Measurements from ENCODE around the gene RRAS2. TPM values are rescaled to one million over a fixed set of nuclear protein-coding genes. Genes with fewer than 3 reads are reported as not detected.

The RRAS2 gene
- total RNA-seq, 3 donors from 2014 or later (not counting 1 experiment from before 2014, with no cell fraction given) = 62.1 to 86.7 (median 69.6) TPM

DNA sequence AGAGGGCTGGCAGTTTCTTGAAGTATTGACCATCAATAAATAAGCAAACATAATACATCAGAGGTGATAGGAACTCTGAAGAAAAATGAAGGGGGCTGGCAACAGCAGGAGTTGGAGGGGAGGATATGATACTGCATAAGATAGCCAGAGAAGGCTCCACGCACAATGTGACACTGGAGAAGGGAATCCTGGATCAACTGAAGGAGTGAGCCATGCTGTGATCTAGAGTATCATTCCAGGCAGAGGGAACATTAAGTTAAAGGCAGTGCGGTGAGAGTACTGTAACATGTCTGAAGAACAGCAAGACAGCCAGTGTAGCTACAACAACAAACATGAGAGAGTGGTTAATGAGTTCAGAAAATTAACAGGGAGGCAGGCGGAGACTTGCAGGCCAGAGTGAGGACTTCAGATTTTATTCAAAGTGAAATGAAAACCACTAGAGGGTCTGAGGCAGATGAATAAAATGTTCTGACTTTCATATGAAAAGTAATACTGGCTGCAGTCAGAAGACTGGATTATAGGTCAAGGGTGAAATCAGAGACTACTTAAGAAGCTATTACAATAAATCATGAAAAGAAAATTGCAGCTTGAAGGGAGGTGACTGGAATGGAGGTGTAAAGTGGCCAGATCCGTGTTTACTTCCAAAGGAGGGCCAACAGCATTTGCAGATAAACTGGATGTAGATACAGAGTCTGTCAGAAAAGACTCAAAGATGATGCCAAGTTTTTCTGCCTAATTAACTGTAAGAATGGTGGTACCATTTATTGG, 49.4 kb downstream of the RRAS2 start:
- Mint-ChIP-seq H3K4me1 (peaks cover 32 to 46% of the 10 kb centered on the region in 2 donors), H3K9me3 (no peaks in the 10 kb centered on the region), H3K36me3 (no peaks in the 10 kb centered on the region), H3K27ac (no peak overlapping the region), H3K27me3 (ENCODE audit: low read depth in 2 of 2) (no peaks in the 10 kb centered on the region), H3K4me3 (no peak overlapping the region)
- ATAC-seq (no peak), DNase-seq (no peak)
- Histone ChIP-seq H3K4me1 (ENCODE audit: control insufficient read depth, insufficient read depth, low read length) (peaks cover 28% of the 10 kb centered on the region), H3K36me3 (ENCODE audit: control insufficient read depth, insufficient read depth, low read length) (no peaks in the 10 kb centered on the region), H3K9me3 (ENCODE audit: control insufficient read depth, insufficient read depth, low read length) (no peaks in the 10 kb centered on the region), H3K27me3 (ENCODE audit: control insufficient read depth, insufficient read depth, low read length) (no peaks in the 10 kb centered on the region), H3K4me3 (ENCODE audit: low read length) (no peak overlapping the region), H3K27ac (ENCODE audit: low read length) (peak overlapping the region; percentile 1)
- WGBS (ENCODE audit: insufficient coverage) = 85% methylated on average over 4 of the region's 4 CpGs
- intact Hi-C loops (cut with micrococcal nuclease) = loop anchor here (2.0 kb wide), 1 partner anchor 15 kb away; no protein-coding TSS in a partner anchor
- TF ChIP-seq, protein P1, sequence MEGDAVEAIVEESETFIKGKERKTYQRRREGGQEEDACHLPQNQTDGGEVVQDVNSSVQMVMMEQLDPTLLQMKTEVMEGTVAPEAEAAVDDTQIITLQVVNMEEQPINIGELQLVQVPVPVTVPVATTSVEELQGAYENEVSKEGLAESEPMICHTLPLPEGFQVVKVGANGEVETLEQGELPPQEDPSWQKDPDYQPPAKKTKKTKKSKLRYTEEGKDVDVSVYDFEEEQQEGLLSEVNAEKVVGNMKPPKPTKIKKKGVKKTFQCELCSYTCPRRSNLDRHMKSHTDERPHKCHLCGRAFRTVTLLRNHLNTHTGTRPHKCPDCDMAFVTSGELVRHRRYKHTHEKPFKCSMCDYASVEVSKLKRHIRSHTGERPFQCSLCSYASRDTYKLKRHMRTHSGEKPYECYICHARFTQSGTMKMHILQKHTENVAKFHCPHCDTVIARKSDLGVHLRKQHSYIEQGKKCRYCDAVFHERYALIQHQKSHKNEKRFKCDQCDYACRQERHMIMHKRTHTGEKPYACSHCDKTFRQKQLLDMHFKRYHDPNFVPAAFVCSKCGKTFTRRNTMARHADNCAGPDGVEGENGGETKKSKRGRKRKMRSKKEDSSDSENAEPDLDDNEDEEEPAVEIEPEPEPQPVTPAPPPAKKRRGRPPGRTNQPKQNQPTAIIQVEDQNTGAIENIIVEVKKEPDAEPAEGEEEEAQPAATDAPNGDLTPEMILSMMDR (IDR thresholded peaks at IDR 0.05) = no peak

DNA sequence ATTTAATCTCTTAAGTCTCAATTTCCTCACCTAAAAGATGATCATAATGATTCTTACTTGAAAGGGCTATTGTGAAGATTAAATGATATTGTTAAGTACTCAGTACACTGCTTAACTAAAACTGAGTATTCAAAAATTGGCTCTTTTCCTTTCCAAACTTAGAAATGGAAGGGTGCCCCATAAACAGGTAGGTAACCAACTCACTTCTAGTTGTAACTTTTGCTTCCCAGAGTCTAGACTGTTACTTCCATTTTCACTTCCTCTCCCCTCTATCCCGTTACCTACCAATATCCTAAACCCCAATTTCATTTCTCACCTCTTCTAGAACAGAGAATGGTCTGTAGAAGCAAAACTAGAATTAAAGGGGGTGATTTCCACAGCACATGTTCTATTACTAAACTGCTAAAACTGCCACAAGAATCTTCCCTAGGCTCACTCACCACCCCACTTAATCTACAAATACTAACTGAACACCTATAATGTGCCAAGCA, 50.0 kb downstream of the RRAS2 start:
- Mint-ChIP-seq H3K4me3 (no peak overlapping the region), H3K9me3 (no peaks in the 10 kb centered on the region), H3K27me3 (ENCODE audit: low read depth in 2 of 2) (no peaks in the 10 kb centered on the region), H3K36me3 (no peaks in the 10 kb centered on the region), H3K27ac (no peak overlapping the region), H3K4me1 (peaks cover 27 to 49% of the 10 kb centered on the region in 2 donors)
- H3K4me1 ChIP-seq (ENCODE audit: control insufficient read depth, insufficient read depth, low read length) = peaks cover 28% of the 10 kb centered on the region
- no peak overlapping the region for H3K4me3 ChIP-seq (ENCODE audit: low read length)
- H3K27me3 ChIP-seq (ENCODE audit: control insufficient read depth, insufficient read depth, low read length) = no peaks in the 10 kb centered on the region
- DNase-seq (no peak), ATAC-seq (peak; percentile 25 to 43 (median 28))
- TF ChIP-seq, protein P1 (IDR thresholded peaks at IDR 0.05) = peak; percentile 14
- peak overlapping the region; percentile 1 for H3K27ac ChIP-seq (ENCODE audit: low read length)
- H3K36me3 ChIP-seq (ENCODE audit: control insufficient read depth, insufficient read depth, low read length) = no peaks in the 10 kb centered on the region
- 8% methylated on average over 1 of the region's 1 CpG for WGBS (ENCODE audit: insufficient coverage)
- no peaks in the 10 kb centered on the region for H3K9me3 ChIP-seq (ENCODE audit: control insufficient read depth, insufficient read depth, low read length)
- intact Hi-C loops (cut with micrococcal nuclease) = loop anchor here (2.0 kb wide), 1 partner anchor 16 kb away; no protein-coding TSS in a partner anchor

DNA sequence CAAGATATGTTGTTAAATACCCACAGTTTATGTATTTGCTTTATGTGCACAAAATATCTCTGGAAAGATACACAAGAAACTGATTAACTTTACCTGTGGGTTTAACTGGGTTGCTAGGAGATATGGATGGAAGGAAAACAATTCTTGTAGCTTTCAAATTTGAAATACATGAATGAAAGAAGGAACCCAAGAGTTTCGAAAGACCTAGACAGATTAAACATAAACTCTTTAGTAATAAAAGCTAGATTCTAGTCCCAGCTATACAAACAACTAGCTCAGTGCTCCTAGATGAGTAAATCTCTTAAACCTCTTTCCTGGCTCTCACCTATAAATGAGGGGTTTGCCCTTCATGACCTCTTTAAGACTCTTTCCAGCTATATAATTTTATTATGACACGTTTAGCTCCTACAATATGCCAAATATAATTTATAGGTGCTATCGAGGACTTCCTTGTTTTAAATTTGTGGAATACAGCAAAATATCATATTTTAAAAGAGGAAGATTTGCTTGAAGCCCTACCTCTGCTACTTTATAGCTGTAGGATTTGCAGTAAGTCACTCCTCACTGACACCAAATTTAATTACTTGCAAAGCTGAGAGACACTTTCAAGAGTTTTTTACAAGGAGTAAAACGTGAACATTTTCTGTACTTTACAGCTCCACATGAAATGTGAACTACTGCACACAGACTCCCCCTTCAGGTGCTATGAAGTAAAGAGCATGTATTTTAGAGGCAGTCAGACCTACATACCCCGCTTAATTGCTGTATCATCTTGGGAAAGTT, 50.7 kb downstream of the RRAS2 start:
- Mint-ChIP-seq H3K36me3 (no peaks in the 10 kb centered on the region), H3K27me3 (ENCODE audit: low read depth in 2 of 2) (no peaks in the 10 kb centered on the region), H3K4me1 (peaks cover 21 to 49% of the 10 kb centered on the region in 2 donors), H3K9me3 (no peaks in the 10 kb centered on the region), H3K4me3 (no peak overlapping the region), H3K27ac (no peak overlapping the region)
- intact Hi-C loops (cut with micrococcal nuclease) = loop anchor here (2.0 kb wide), 1 partner anchor 16 kb away; no protein-coding TSS in a partner anchor
- TF ChIP-seq, protein P1 (IDR thresholded peaks at IDR 0.05) = peak; percentile 64
- ATAC-seq (peak; percentile 79 to 92 (median 88)), DNase-seq (peak in 1 of 2 donors; percentile 64)
- H3K36me3 ChIP-seq (ENCODE audit: control insufficient read depth, insufficient read depth, low read length) = no peaks in the 10 kb centered on the region
- H3K9me3 ChIP-seq (ENCODE audit: control insufficient read depth, insufficient read depth, low read length) = no peaks in the 10 kb centered on the region
- no peak overlapping the region for H3K4me3 ChIP-seq (ENCODE audit: low read length)
- H3K27ac ChIP-seq (ENCODE audit: low read length) = peak overlapping the region; percentile 41
- no peaks in the 10 kb centered on the region for H3K27me3 ChIP-seq (ENCODE audit: control insufficient read depth, insufficient read depth, low read length)
- WGBS (ENCODE audit: insufficient coverage) = no CpG with 5 or more reads among the region's 5 CpGs
- H3K4me1 ChIP-seq (ENCODE audit: control insufficient read depth, insufficient read depth, low read length) = peaks cover 31% of the 10 kb centered on the region
